GM23248 (cell line): Measurements from ENCODE around the gene ZNF133. TPM values are rescaled to one million over a fixed set of nuclear protein-coding genes. Genes with fewer than 3 reads are reported as not detected.

ENCODE experiments used
- DNase-seq: peaks from one replicate; pipeline ENCODE4 v3.0.0-alpha.2; 2015
- H2AFZ ChIP-seq: fragments of 200-600 bp; sonication (generic); 2 replicates; pipeline ENCODE4 v1.6.1; 2016; ENCODE audit warnings: antibody characterized with exemption
- H3F3A ChIP-seq: fragments of 200-600 bp; sonication (generic); 2 replicates; pipeline ENCODE4 v1.6.1; 2016; ENCODE audit warnings: mild to moderate bottlenecking, antibody characterized with exemption, mixed run types; ENCODE audit not compliant: insufficient read depth
- H3K27ac ChIP-seq: fragments of 200-600 bp; sonication (generic); 2 replicates; pipeline ENCODE4 v1.5.1; 2016; ENCODE audit warnings: mild to moderate bottlenecking
- H3K27me3 ChIP-seq: fragments of 200-600 bp; sonication (generic); replicated peaks from 2 replicates; pipeline ENCODE4 v1.6.1; 2016; ENCODE audit warnings: mild to moderate bottlenecking; ENCODE audit not compliant: insufficient read depth
- H3K36me3 ChIP-seq: fragments of 200-600 bp; sonication (generic); 2 replicates; pipeline ENCODE4 v1.6.1; 2016; ENCODE audit warnings: low read depth, mild to moderate bottlenecking
- H3K4me1 ChIP-seq: fragments of 200-600 bp; sonication (generic); 2 replicates; pipeline ENCODE4 v1.6.1; 2016; ENCODE audit warnings: mild to moderate bottlenecking; ENCODE audit not compliant: insufficient read depth
- H3K4me2 ChIP-seq: fragments of 200-600 bp; sonication (generic); one replicate; pipeline ENCODE4 v1.6.1; 2016; ENCODE audit warnings: mild to moderate bottlenecking; ENCODE audit not compliant: unreplicated experiment
- H3K4me3 ChIP-seq: fragments of 200-600 bp; sonication (generic); 2 replicates; pipeline ENCODE4 v1.5.1; 2016; ENCODE audit warnings: mild to moderate bottlenecking
- H3K79me2 ChIP-seq: fragments of 200-600 bp; sonication (generic); 2 replicates; pipeline ENCODE4 v1.6.1; 2016; ENCODE audit warnings: mild to moderate bottlenecking; ENCODE audit not compliant: insufficient read depth
- H3K9ac ChIP-seq: fragments of 200-600 bp; sonication (generic); 2 replicates; pipeline ENCODE4 v1.6.1; 2016; ENCODE audit warnings: mild to moderate bottlenecking
- H3K9me2 ChIP-seq: fragments of 200-600 bp; sonication (generic); 2 replicates; pipeline ENCODE4 v1.6.1; 2016; ENCODE audit warnings: mixed run types, mild to moderate bottlenecking, moderate library complexity; ENCODE audit not compliant: insufficient read depth
- H3K9me3 ChIP-seq: fragments of 200-600 bp; sonication (generic); one replicate; pipeline ENCODE4 v1.6.1; 2017; ENCODE audit warnings: low read depth
- H4K20me1 ChIP-seq: fragments of 200-600 bp; sonication (generic); 2 replicates; pipeline ENCODE4 v1.6.0; 2016; ENCODE audit not compliant: insufficient read depth
- EZH2 ChIP-seq: fragments of 200-600 bp; sonication (generic); IDR thresholded peaks from 2 replicates; pipeline ENCODE4 v1.6.1; 2018; ENCODE audit warnings: antibody characterized with exemption, mild to moderate bottlenecking; ENCODE audit not compliant: insufficient read depth, poor library complexity, severe bottlenecking
- EZH2phosphoT487 ChIP-seq: fragments of 200-600 bp; sonication (generic); IDR thresholded peaks from 2 replicates; pipeline ENCODE4 v1.6.1; 2018; ENCODE audit warnings: antibody characterized with exemption, moderate library complexity, mild to moderate bottlenecking, low read depth; ENCODE audit not compliant: insufficient read depth
- WGBS, 2 experiments: methylation state at CpG; one replicate each; pipeline ENCODE4 v1.1.6; 2015 to 2017; ENCODE audit warnings: low lambda C conversion rate in 2 of 2, low coverage in 1 of 2; ENCODE audit errors: missing lambda C conversion rate in 2 of 2; 5-methylcytosine and 5-hydroxymethylcytosine counted together
- in situ Hi-C: fragments of 300-500 bp; cut with MboI; formaldehyde crosslinking; loops from 2 replicates; pipeline ENCODE4 v1.15.0; 2020
- polyA plus RNA-seq: library from polyadenylated mRNA; unstranded; fragments of >200 nt; fragmentation: Nextera tagmentation; extraction: Ambion mirVana; gene quantifications from 2 replicates; pipeline ENCODE4 v1.2.1, GENCODE V29; 2016
- small RNA-seq: library from RNA; depleted of rRNA; stranded (forward); fragments of <200 nt; gene quantifications from one replicate; pipeline ENCODE3, GENCODE V24; 2014; ENCODE audit warnings: low read depth, low replicate concordance
- total RNA-seq: library from RNA; depleted of rRNA; stranded (reverse); fragments of >200 nt; shearing (Covaris generic); gene quantifications from 2 replicates; pipeline ENCODE4 v1.2.3, GENCODE V29; 2014; rRNA removed

The ZNF133 gene
- total and polyA plus RNA-seq, 2 experiments from 2014 or later, result 11.3 to 17.9 TPM

DNA sequence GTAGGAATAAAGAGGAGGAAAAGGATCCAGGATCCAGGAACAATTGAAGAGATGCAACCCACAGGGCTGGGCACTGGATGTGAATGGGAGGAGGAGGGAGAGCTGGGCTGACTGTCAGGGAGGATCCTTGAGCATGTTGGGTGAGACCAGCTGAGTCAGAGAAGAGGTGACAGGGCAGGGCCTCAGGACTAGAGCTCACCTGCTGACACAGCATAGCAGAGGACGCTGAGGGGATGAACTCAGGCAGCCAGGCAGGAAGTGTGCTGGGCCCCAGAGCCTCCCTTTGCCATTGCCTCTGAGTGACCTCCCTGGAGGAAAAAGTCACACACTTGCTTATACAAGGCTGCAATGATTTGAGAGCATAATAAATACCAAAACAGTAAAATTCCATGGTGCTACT lies 72.3 kb downstream of the ZNF133 start:
- Histone ChIP-seq H3K9me3 (no peaks in the 10 kb centered on the region), H4K20me1 (no peaks in the 10 kb centered on the region), H3F3A (no peaks in the 10 kb centered on the region), H3K4me3 (no peak overlapping the region), H3K36me3 (no peaks in the 10 kb centered on the region), H3K4me2 (no peak overlapping the region), H3K4me1 (no peaks in the 10 kb centered on the region), H3K27me3 (no peaks in the 10 kb centered on the region), H3K27ac (no peak overlapping the region), H3K9ac (no peak overlapping the region), H3K9me2 (no peaks in the 10 kb centered on the region), H3K79me2 (no peaks in the 10 kb centered on the region), H2AFZ (no peak overlapping the region)
- in situ Hi-C loops, result no loop called here
- TF ChIP-seq EZH2phosphoT487, result no peak
- TF ChIP-seq EZH2, result no peak
- 18 to 29% methylated on average over 1 of the region's 1 CpG for WGBS, 2 experiments
- DNase-seq, result no peak

DNA sequence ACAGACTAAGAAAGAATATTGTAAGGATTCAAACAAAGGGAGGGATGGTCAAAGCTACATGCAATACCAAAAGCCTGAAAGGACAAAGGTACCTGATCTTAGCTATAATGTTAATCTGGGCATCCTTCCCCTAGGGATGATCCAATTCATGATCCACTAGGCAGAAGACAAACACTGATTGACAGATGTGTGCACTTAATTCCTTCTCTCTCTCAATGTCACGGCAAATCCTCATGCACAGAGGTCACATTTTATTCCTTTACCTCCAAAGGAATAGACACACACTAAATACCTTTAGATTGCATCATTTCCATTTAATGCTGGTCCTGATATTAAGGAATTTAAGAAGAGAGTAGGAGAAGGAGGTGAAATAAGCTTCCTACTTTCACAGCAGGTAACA lies 73.4 kb downstream of the ZNF133 start:
- Histone ChIP-seq H3F3A (no peaks in the 10 kb centered on the region), H3K79me2 (no peaks in the 10 kb centered on the region), H3K4me3 (no peak overlapping the region), H3K9me2 (no peaks in the 10 kb centered on the region), H3K9me3 (no peaks in the 10 kb centered on the region), H3K4me1 (no peaks in the 10 kb centered on the region), H3K9ac (no peak overlapping the region), H3K27me3 (no peaks in the 10 kb centered on the region), H3K4me2 (no peak overlapping the region), H2AFZ (no peak overlapping the region), H3K27ac (no peak overlapping the region), H3K36me3 (no peaks in the 10 kb centered on the region), H4K20me1 (no peaks in the 10 kb centered on the region)
- TF ChIP-seq EZH2phosphoT487, result no peak
- no peak for TF ChIP-seq EZH2
- no peak for DNase-seq
- WGBS, 2 experiments, result 58 to 62% methylated on average over 1 of the region's 1 CpG
- in situ Hi-C loops, result no loop called here

DNA sequence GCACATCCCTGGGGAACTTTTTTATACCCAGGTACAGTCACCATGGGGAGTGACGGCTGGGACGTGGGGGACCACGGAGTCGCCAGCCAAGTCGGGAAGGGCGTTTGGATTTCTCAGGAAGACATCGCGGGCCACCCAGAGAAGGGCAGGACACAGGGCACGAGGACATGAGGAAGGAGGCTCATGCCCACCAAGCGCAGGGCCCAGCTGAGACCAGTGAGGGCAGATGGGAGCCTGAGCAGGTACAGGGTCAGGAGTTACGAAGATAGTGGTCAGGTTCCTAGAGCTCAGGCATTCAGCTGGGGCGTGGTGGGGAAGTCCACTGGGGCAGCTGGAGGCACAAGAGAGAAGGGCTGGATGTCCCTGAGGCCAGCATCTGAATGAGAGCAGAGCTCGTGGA lies 74.6 kb downstream of the ZNF133 start:
- Histone ChIP-seq H3K9me3 (no peaks in the 10 kb centered on the region), H2AFZ (no peak overlapping the region), H3K27ac (no peak overlapping the region), H3K4me3 (no peak overlapping the region), H3K4me1 (no peaks in the 10 kb centered on the region), H3F3A (no peaks in the 10 kb centered on the region), H4K20me1 (no peaks in the 10 kb centered on the region), H3K9ac (no peak overlapping the region), H3K4me2 (no peak overlapping the region), H3K9me2 (no peaks in the 10 kb centered on the region), H3K27me3 (no peaks in the 10 kb centered on the region), H3K79me2 (no peaks in the 10 kb centered on the region), H3K36me3 (no peaks in the 10 kb centered on the region)
- 67 to 72% methylated on average over 13 of the region's 13 CpGs for WGBS, 2 experiments
- DNase-seq, result no peak
- in situ Hi-C loops, result no loop called here
- no peak for TF ChIP-seq EZH2
- no peak for TF ChIP-seq EZH2phosphoT487

DNA sequence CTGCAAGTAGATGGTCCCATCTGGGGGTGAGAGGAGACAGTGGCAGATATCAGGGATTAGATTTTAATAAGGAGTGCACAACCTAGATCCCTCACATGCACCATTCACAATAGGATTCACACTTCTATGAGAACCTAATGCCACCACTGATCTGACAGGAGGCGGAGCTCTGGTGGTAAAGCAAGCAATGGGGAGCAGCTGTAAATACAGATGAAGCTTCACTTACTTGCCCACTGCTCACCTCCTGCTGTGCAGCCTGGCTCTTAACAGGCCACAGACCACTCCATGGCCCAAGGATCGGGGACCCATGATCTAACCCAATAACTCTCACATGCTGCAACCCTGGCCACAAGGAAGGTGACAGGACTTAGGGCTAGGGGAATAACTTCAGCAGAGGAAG lies 75.4 kb downstream of the ZNF133 start:
- Histone ChIP-seq H3K36me3 (no peaks in the 10 kb centered on the region), H2AFZ (no peak overlapping the region), H3K9me2 (no peaks in the 10 kb centered on the region), H3K4me3 (no peak overlapping the region), H3K9me3 (no peaks in the 10 kb centered on the region), H3F3A (no peaks in the 10 kb centered on the region), H3K9ac (no peak overlapping the region), H4K20me1 (no peaks in the 10 kb centered on the region), H3K27me3 (no peaks in the 10 kb centered on the region), H3K4me2 (no peak overlapping the region), H3K27ac (no peak overlapping the region), H3K79me2 (no peaks in the 10 kb centered on the region), H3K4me1 (no peaks in the 10 kb centered on the region)
- in situ Hi-C loops, result no loop called here
- 33 to 61% methylated on average over 2 of the region's 2 CpGs for WGBS, 2 experiments
- TF ChIP-seq EZH2phosphoT487, result no peak
- no peak for TF ChIP-seq EZH2
- no peak for DNase-seq

DNA sequence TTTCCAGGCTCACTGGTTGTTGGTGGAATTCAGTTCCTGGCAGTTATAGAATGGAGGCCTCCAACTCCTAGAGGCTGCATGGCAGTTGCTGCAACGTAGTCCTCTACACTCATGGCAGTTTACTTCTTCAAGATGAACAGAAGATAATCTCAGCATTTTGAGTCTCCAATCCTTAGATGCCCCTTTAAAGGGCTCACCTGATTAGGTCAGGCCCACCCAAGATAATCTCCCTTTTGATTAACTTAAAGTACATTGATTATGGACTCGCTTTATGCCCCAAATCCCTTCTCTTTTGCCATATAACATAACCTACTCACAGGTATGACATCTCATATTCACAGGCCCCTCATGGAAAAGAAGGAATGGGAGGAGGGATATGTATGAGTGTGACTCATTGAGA lies 76.4 kb downstream of the ZNF133 start:
- no peak overlapping the region for H3K4me2 ChIP-seq
- H3K4me1 ChIP-seq, result no peaks in the 10 kb centered on the region
- 9 to 11% methylated on average over 2 of the region's 2 CpGs for WGBS, 2 experiments
- no peak overlapping the region for H3K27ac ChIP-seq
- in situ Hi-C loops, result no loop called here
- no peak overlapping the region for H3K9ac ChIP-seq
- H3F3A ChIP-seq, result no peaks in the 10 kb centered on the region
- H3K36me3 ChIP-seq, result no peaks in the 10 kb centered on the region
- no peaks in the 10 kb centered on the region for H3K9me3 ChIP-seq
- TF ChIP-seq EZH2, result no peak
- no peak for TF ChIP-seq EZH2phosphoT487
- H2AFZ ChIP-seq, result no peak overlapping the region
- no peak overlapping the region for H3K4me3 ChIP-seq
- no peaks in the 10 kb centered on the region for H3K79me2 ChIP-seq
- no peaks in the 10 kb centered on the region for H4K20me1 ChIP-seq
- H3K9me2 ChIP-seq, result no peaks in the 10 kb centered on the region
- DNase-seq, result no peak
- no peaks in the 10 kb centered on the region for H3K27me3 ChIP-seq

Small RNA genes within 50 kb of the gene (small RNA-seq; reads per million reads assigned to genes)
- gene RN7SL14P (not detected), gene RNU2-56P (15.3 reads per million, percentile 87 among the genes with 10 or more reads in this experiment)

Other genes starting within 250 kb of the ZNF133 start
- gene OVOL2, start 230.6 kb upstream of the ZNF133 start, total RNA-seq, result not detected in 2 replicates
- not detected in 2 replicates for gene OVOL2, start 230.6 kb upstream of the ZNF133 start, polyA plus RNA-seq
- gene KAT14, start 150.7 kb upstream of the ZNF133 start, total RNA-seq, result 12.6 and 21.7 TPM in 2 replicates
- gene KAT14, start 150.7 kb upstream of the ZNF133 start, polyA plus RNA-seq, result 10.2 and 11.3 TPM in 2 replicates
- gene PET117, start 150.7 kb upstream of the ZNF133 start, total RNA-seq, result 8.4 and 11.5 TPM in 2 replicates
- gene PET117, start 150.7 kb upstream of the ZNF133 start, polyA plus RNA-seq, result 10.6 and 13.3 TPM in 2 replicates
- 1.2 and 3.4 TPM in 2 replicates for gene DZANK1, start 178.5 kb downstream of the ZNF133 start, total RNA-seq
- 1.6 TPM in 2 replicates for gene DZANK1, start 178.5 kb downstream of the ZNF133 start, polyA plus RNA-seq
- 11.2 and 12.9 TPM in 2 replicates for gene POLR3F, start 178.9 kb downstream of the ZNF133 start, total RNA-seq
- gene POLR3F, start 178.9 kb downstream of the ZNF133 start, polyA plus RNA-seq, result 11.3 and 12.4 TPM in 2 replicates
- 29.9 and 32.1 TPM in 2 replicates for gene RBBP9, start 208.7 kb downstream of the ZNF133 start, total RNA-seq
- 11.3 and 11.6 TPM in 2 replicates for gene RBBP9, start 208.7 kb downstream of the ZNF133 start, polyA plus RNA-seq
- 48.5 and 49.2 TPM in 2 replicates for gene SEC23B, start 219.4 kb downstream of the ZNF133 start, total RNA-seq
- 36.8 and 43.8 TPM in 2 replicates for gene SEC23B, start 219.4 kb downstream of the ZNF133 start, polyA plus RNA-seq